Fibroblast of skin of left biceps (primary cell): Measurements from ENCODE around the gene NUDT14.

Experiments
- DNase-seq, 2 experiments: peaks; one replicate each; pipeline ENCODE4 v3.0.0-alpha.2; 2013; ENCODE audit warnings: low read depth in 2 of 2

NUDT14 gene

DNA sequence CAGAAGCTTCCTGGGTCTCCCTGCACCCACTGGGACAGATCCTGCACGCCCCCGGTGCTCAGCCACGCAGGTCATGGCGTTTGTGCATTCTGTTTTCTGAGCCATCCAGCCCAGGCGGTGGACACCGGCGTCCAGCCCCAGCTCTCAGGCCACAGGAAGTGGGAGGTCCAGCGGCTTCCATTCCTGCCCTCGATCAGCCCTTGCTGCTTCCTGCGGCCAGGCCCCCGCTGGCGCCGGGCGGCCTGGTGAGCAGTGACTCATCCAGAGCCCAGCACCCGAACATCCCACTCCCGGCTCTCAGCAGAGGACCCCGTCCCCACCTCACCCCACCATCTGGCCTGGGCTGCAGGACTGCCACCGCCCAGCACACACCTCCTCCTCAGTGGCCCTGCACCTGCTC, 18.0 kb upstream of the NUDT14 start:
- no peak for DNase-seq

DNA sequence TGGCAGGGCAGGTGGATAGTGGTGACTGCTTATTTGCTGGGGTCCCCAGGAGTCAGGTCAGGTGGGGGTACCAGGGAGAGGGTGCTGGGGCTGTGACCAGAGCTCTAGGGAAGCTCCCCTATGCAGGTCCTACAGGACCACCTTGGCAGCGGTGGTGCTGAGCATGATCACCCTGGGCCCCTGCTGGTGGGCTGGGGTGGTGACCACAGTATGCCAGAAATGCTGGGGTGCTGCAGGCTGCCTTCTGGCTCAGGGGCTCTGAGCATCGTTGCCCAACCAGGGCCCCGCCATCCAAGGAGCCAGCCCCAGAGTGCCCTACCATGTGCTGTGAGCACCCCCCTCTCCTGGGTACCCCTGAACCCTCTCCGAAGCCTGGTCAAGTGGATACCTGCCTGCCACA, 17.5 kb upstream of the NUDT14 start:
- DNase-seq = no peak

DNA sequence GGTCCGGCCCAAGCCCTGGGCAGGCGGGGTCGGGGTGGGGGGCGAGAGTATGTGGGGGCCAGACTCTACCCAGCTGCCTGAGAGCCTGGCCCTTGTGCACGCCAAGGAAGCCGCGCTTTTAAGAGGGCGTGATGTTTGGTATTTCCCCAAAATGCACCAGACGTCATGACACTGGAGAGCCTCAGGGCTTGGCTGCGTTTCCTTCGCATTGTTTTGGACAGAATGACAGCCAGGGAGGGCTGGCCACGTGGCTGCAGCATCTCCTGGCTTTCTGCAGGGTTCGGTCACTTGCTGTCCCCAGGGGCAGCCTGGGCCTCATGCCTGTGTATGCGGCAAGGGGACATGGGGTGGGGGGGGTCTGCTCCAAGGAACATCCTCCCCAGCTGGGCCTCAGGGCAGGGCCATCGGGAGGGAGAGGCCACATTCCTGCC, 16.1 kb upstream of the NUDT14 start:
- no peak for DNase-seq

DNA sequence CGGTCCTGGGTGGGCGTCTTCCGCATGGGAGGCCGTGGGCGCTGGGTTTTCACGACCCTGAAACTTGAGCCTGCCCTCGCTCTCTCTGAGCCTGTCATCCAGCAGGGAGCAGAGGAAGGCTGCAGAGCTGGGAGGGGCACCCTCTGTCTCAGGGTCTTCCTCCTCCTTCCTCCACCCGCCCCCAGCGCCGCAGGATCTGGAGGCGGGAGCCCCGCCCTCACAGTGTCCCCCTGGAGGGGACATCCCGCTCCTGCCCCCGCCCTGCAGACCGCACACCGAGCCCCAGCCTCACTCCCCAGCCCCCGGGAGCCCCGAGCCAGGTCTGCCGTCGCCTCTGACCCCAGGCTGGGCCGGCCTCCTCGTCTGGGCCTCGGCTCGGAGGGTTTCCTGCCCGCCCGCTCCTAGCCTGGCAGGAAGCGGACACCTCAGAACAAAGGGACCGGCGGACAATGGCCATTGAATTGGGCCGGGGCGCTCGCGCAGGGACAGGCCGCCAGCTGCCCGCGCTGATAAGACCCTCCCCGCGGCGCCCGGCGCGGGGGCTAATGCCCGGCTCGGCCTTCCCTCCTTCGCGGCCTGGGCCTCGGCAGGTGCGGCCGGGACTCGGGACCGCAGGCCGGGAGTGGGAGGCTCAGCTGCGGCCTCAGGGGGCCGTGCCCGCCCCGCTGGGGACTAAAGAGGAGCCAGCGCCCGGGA, 15.3 kb upstream of the NUDT14 start:
- DNase-seq = no peak

DNA sequence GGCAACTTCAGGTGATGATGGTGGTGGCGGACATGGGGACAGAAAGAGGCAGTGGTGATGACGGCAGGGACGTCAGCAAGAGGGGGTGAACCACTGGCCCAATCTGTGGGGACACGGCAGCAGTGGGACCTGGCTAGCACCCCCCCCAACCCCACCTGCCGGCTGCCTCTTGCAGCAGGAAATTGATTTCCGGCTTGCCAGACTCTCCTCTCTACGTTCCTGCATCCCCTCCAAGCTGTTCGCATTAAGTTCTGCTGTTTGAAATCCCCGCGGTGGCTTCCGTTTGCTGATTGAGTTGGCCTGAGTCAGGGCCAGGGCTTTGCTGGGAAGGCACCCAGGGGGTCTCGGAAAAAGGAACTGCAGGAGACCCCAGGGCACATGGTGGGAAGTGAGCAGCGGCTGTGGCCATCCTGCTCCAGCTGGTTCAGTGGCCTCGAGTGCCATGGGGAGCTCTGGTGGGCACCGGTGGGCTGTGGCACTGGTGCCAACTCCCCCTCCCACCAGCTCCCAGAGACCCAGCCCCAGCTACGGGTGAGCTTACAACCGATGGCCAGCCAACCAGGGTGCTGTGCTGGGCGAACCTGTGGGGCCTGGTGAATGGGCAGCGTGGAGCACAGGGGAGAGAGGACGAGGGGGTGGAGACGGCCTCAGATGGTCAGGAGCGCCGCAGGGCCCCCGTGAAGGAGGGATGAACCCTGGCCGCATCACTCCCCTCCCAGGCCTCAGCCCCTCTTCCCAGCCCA, 14.6 kb upstream of the NUDT14 start:
- no peak for DNase-seq

DNA sequence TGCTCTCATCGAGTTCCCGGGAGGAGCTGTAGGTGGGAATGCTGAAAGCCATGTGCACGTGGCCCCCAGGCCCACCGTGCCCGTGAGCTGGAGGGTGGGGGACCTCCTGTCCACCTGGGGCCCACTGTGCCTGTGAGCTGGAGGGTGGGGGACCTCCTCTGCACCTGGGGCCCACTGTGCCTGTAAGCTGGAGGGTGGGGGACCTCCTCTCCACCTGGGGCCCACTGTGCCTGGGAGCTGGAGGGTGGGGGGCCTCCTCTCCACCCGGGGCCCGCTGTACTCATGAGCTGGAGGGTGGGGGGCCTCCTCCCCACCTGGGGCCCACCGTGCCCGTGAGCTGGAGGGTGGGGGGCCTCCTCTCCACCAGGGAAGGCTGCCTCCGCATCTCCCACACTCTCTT, 13.9 kb upstream of the NUDT14 start:
- no peak for DNase-seq

DNA sequence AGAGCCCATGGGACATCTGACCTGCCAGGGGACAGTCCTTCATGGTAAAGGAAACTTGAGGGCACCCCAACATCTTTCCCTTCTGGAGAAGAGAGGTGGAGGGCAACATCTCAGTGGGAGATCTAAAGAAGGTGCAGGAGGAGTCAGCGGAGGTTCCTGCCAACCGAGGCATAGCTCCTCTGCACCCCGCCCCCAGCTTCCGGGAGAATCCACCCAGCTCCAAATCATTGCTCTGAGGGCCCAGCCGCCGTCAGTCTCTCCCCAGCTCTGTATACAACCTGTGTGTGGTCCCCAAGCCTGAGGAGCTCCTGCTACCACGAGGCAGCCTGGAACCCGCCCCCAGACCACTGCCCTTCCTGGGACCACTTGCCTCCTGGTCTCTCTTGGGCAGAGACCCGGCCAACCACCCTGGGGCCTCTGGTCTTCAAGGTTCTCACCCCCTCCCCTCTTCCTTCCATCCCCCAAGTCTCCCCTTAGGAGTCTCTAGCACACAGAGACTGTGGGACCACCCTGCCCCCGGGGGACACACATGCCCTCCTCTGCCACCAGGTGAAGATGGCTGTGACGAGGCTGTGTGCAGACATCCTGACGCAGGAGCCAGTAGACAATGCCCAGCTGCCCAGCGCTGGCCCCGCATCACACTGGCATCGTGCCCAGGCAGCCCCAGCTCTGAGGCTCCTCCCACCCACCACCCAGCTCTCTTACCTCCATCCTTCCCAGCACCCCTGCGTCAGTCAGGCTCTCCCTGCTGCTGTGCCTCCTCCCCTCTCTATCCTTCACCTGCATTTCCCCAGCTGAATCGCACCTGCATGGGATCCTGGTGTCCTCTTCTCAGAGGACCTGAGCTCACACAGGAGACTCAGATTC, 13.0 kb upstream of the NUDT14 start:
- DNase-seq = no peak

DNA sequence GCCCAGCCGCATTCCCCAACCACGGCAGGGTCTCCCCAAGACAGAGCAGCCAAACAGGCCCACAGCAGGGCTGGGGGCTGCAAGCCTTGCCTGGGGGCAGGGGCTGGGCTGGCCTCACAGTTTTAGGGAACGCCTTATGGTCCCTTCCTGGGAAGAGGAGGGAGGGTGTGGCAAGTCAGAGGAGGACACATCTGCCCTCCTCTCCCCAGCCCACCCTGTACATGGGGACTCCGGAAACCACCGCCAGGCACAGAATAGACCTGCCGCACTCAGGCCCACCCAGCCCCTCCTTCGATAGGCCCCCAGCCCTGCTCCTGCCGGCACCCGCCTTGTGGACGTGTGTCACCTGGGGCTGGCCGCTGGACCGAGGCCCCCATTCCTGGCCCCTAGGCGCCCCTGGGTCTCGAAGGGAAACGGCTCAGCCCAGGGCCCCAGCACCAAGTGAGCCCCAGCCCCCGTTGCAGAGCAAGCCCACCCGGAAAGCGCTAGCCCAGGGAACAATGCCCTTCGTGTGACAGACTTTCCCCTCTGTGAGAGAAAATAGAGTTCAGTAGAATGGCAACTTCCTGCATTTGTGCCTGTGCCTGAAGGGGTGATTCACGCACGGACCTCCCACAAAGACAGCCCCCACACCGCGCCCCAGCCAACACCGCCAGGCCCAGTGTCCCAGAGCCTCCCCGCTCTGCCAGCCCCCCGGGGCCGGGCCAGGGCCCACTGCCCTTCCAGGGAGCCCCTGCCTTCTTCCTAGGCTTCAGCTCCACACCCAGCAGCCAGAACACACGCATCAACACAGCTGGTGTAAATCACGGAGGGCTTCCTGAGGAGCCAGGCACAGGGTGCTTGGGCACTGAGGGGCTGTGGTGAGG, 12.0 kb upstream of the NUDT14 start:
- DNase-seq = no peak

DNA sequence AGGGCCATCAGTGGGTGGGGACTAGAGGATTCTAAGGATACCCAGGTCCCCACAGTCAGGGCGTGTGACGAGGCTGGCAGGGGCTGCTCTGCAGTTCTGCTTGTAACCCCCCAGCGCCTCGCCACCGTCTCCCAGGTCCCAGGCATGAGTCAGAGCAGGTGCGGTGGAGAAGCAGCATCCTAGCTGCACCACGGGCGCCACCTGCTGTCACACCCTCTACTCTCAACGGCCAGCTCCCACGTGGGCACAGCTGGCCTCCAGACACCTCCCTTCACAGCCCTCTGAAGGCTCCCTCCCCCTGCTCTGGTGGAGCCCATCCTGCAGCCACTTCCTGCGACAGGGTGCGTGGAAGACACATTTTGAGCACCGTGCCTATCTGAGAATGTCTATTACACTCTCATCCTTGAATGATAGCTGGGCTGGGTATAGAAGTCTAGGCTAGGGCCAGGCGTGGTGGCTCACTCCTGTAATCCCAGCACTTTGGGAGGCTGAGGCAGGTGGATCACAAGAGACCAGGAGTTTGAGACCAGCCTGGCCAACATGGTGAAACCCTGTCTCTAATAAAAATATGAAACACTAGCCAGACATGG, 6.9 kb upstream of the NUDT14 start:
- no peak for DNase-seq

DNA sequence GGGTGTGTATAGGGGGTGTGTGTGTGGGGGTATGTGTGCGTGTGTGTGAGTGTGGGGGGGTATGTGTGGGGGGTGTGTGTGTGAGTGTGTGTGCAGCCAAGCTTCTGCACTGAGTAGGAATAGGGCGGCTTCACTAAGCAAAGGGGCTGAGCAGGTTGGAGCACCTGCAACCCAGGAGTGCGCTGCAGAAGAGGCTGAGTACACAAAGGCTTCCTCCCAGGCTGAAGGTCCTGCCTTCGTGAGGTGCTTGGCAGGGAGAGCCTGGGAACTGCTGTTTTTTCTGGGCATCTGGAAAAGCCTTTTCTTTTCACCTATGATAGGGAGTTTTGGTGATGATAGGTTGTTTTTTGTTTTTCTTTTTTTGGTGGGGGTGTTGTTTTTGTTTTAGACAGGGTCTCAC, 6.0 kb upstream of the NUDT14 start:
- DNase-seq = no peak

DNA sequence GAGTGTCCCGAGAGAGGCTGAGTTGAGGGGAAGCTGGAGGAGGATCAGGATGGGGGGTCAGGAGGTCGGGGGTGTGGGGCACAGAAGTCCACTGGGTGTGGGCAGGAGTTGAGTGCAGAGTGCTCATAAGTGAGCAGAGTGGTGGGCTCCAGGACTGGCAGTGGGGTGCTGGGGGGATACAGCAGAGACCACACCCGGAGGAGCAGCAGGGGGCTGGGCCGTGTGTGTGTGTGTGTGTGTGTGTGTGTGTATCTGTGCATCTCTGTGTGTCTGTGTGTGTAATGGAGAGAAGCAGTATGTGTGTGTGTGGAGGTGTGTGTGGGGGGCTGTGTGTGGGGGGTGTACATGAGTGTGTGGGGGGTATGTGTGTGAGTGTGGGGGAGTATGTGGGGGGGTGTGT, 4.9 kb upstream of the NUDT14 start:
- no peak for DNase-seq

DNA sequence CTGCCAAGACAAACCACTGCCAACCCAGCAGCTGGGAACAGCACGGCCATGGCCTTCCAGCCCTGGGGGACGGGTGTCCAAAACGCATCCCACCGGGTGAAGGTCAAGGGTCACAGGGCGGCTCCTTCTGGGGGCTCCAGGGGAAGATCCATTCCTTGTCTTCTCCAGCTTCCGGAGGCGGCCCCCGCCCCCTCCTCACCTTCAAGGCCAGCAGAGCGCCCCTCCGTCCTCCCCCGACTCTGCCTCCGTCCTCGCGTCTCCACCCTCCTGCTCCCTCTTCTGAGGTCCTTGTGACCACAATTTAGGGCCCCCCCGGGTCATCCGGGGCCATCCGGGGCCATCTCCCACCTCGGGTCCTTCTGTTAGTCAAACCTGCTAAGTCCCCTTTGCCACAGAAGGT, 3.9 kb upstream of the NUDT14 start:
- no peak for DNase-seq

DNA sequence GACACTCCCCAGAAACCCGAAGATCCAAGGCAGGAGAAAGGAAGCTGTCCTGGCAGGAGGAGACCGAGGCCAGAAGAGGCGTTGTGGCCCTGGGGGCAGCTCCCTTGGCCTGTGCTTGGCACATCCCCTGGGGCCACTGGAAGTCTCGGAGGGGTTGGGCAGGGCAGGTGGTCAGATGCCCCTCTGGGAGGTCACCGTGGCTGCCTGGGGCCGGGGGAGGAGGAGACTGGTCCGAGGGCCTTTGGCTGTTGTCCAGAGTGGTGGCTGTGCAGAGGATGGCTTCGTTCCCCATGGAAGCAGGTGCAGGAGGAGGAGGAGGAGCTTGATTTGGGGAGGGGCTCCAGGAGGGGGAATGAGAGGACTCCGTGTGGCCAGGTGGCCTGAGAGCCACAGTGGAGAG, 3.3 kb upstream of the NUDT14 start:
- no peak for DNase-seq

DNA sequence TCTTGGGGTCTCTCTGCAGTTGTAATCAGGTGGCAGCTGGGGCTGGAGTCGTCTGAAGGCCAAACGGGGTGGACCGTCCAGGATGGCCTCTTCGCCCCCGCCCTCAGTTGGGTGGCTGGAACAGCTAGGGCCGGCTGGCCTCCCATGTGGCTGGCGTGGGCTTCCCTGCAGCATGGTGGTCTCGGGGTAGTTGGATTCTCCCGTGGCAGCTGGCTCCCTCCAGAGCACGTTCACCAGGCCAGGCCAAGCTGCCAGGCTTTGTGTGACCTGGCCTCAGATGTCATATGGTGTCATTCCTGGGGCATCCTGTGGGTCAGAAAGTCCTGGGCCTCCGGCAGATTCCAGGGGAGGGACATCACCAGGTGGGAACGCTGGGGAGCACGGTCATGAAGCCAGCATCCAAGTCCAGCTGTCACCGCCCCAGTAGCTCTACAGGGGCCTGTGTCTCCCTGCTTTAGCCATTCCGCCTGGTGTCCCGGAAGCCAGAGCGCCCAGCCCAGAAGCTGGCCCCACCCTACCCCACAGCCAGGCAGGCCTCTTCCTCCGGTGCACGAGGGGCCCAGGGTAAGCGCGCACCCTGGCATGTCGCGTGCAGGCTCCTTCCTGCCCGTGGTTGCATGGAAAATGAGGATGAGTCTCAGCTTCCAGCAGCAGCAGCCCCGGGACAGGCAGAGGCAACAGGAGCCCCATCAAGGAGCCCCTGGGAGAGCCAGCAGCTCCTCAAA, 1.3 kb upstream of the NUDT14 start:
- DNase-seq = no peak

DNA sequence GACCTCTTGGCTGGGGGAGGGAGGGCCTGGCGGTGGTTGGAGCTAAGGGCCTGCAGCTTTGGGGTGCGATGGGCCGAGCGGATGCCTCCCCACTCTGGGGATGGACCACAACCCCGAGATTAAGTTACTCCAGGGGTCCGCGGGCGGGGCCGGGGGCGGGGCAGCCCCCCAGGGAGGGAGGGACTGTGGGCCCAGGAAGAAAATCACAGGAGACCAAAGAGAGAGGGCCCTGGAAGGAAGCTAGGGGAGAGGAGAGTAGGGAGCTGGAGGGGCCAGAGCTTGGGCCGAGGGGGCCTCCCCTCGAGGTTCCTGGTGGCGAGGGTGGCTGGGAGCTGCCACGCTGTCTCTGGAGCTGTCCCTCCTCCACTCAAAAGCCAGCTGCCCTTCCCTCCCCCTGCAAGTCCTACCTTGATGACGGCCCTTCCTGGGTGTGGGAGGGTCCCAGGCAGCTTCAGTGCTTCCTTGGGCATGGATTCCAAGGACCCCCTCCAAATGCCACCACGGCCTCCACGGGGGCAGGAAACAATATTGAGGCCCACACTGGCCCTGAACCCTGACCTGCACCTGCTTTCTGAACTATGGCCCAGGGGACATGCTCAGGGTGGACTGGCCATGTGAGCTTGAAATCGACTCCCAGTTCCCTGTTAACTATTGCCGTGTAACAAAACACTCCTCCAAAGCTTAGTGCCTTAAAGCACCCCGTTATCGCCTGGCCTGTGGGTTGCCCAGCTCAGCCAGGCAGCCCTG, 610 bp upstream of the NUDT14 start:
- no peak for DNase-seq

DNA sequence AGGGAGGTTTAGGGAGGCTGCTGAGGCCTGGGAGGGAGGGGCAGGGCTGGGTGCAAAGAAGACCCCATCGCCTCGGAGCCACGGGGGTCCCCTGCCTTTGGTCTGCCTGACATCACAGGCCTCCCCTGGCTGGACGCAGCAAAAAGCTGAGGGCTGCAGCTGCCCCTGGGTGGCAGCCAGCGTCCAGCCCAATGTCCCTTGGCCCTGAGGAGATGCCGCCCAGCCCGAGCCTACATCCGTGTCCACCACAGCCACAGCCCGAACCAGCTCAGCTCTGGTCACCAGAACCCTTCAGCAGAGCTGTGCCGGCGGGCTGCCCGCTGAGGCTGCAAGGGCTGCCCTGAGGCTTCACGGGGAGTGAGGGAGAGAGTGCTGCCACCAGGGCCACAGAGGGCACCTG, 1.9 kb downstream of the NUDT14 start:
- DNase-seq = no peak

DNA sequence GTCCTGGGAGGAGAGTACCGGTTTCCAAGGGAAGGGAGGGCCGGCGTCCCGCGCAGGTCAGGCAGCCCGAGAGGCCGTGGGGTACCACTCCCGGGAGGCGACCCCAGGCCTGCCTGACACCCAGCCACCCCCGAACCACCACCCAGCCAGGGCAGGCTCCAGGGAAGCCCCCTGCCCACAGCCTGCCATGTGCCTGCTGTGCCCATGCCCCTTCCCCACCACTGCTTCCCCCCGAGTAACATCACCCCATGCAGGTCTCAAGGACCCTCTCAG, 2.3 kb downstream of the NUDT14 start:
- no peak for DNase-seq

DNA sequence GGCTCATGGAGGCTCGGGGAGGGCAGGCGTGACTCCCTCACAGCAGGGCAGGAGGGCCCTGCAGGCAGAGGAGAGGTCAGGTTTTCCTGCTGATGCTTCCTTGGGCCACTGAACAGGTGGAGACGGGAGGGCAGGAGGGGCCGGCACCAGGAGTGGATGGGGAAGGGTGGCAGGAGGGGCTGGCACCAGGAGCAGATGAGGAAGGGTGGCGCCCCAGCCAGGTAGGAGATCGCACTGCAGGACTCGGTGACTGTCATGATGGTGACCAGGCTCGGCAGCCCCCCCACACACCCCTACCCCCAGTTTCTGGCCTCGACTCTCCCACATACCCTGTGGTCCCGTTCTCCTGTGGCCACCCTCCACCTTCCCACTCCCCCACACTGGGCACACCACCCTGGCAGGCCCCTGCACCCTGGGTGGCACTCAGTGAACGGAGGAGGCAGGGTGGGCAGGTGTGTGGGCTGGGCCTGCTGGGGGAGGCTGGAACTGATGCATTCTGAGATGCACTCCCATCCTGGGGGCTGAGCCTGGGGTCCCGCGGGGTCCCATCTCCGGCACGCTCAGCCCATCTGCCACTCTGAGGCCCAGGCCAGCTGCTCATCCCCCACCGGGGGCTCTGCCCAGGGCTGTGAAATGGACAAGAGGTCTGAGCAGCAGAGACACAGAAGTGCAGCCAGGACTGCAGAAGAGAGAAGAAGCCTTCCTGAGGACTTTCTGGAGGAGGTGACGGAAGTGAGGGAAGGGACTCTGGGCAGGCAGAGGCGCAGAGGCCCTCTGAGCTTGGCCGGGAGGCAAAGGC, 2.8 kb downstream of the NUDT14 start:
- DNase-seq = no peak

DNA sequence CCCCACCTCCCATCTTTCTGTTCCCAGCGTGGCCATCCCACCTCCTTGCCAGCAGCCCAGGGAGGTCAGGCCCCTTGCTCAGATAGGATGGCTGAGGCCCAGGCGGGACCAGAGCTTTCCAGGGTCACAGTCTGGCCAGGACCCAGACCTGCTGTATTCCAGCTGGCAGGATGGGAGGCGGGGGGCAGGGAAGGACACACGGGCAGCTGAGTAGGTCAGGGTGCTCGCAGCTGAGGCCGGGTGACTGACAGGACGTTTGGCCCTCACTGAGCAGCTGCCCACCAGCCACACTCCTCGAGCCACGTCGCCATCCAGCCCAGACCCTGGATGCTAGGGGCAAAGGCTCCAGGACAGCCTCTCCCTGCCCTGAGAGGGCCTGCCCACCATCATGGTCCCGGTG, 4.0 kb downstream of the NUDT14 start:
- DNase-seq = no peak
